ENCODE results near the gene RRP1B.

DNA sequence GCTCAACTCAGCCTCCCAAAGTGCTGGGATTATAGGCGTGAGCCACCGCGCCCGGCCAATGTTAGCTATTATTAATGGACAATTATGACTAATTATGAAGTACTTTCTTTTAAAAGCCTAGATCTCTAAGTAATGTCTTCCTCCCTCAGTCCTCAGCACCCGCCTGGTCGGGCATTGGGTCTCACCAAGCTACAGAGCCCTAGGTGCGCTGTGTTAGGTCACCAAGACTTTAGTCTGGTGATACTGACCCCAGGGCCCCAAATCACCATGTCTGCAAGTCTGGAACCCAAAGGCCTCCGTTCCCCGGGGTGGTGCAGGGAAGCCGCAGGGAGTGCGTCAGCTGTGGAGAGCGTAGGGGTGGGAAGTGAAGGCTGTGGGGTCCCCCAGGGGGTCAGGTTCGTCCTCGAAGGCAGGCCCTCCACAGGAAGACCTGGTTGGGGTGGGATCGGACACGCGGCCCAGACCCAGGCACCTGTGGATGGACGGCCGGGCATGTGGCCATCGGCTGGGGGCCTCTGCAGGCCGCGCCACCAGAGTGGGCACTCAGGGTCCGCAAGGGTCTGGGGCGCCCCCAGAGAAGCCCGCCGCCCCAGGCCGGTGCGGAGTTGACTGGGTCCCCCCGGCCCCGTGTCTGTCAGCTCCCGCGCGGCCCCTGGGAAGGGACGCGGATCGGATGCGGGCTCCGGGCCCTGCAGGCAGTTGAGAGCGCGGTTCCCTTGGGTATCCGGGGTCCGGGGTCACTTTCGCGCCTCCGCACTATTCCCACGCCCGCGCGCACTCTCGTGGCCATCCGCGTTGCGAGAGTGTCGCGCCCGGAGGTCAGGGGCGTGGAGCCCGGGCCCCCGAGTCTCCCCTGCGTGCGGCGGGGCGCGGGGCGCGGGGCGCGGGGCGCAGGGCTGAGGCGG is 58.9 kb downstream of the RRP1B start:
- no peak for TF ChIP-seq POLR2AphosphoS5 (IDR thresholded peaks at IDR 0.05; ENCODE audit: borderline replicate concordance, low read depth, low read length)
- TF ChIP-seq EZH2 (IDR thresholded peaks at IDR 0.05): no peak

All from SK-N-MC (cell line).